Epithelial cell of proximal tubule (primary cell): ENCODE measurements around the gene SCN4A. TPM values are rescaled to one million over a fixed set of nuclear protein-coding genes. Genes with fewer than 3 reads are reported as not detected.
"Not testable (repeated sequence)": the region's sequence is repeated elsewhere in the genome, so short reads cannot be mapped to it uniquely, and the experiment has no call there.

Source experiments
- DNase-seq: peaks from one replicate; pipeline ENCODE4 v3.0.0-alpha.2; 2011; ENCODE audit warnings: low read depth
- H3K4me3 ChIP-seq: 2 replicates; pipeline ENCODE4 v1.5.1; 2011; ENCODE audit warnings: low read depth, mild to moderate bottlenecking, low read length
- CTCF ChIP-seq: conservative IDR thresholded peaks from 2 replicates; pipeline ENCODE4 v1.5.1; 2012; ENCODE audit warnings: low read depth, mild to moderate bottlenecking, low read length
- total RNA-seq: library from RNA; depleted of rRNA; stranded (reverse); fragments of >200 nt; gene quantifications from 2 replicates; pipeline ENCODE4 v1.2.3, GENCODE V29; 2015

The SCN4A gene
- total RNA-seq, 1 donor from 2014 or later, result not detected

DNA sequence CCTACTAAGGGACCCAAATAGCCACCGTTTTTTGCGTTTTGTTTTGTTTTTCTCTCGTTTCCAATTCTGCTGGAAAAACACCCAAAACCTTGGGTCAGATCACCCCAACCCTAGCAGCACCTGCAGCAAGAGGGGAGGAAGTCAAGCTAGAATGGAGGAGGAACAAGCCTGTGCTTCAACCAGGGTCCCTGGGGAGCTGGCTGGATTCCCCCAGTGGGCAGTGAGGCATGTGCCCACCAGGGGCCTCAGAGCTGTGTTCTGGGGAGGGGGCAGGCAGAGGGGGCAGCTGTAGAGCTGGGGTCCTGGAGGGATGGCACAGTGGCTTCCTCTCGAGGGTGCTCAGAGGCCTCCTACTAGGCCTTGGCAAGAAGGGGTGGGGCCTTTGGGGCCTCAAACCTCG lies 47.1 kb downstream of the SCN4A start:
- DNase-seq, result no peak
- TF ChIP-seq CTCF, result no peak
- no peak overlapping the region for H3K4me3 ChIP-seq

- DNase-seq, H3K4me3 ChIP-seq: not testable (repeated sequence)
Measured at GRCh38 chr17:63922402-63922801, 50.3 kb downstream of the SCN4A start.

DNA sequence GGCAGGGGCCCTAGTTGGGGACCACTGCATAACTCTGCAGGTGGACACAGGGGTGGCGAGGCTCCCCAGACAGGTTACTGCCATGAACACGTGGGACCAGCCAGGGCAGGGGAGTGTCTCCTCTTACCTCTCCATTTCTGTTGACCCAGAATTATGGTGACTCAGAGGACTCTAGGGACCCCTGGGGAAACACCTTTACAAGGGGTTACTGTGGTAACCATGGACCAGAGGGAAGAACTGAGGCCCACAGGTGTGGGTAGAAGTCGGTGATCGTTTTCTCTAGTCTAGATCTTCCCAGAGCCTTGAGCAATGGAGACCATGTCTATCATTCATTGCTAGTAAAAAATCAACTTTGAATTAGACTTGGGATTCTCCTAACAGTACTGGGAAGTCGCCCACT lies 51.9 kb downstream of the SCN4A start:
- not testable (repeated sequence) for H3K4me3 ChIP-seq, DNase-seq

DNA sequence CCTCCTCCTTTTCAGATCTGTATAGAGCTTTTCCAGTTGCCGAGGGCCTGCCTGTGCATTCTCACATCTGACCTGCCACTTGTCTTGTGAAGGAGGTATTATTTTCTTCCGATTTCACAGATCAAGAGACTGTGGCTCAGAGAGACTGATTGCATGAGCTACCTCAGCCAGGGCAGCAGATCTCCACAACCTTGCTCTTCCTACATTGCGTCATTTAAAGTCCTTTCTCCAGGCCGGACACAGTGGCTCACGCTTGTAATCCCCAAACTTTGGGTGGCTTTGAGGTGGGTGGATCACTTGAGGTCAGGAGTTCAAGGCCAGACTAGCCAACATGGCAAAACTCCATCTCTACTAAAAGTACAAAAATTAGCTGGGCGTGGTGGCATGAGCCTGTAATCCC lies 52.7 kb downstream of the SCN4A start:
- DNase-seq, H3K4me3 ChIP-seq: not testable (repeated sequence)

DNA sequence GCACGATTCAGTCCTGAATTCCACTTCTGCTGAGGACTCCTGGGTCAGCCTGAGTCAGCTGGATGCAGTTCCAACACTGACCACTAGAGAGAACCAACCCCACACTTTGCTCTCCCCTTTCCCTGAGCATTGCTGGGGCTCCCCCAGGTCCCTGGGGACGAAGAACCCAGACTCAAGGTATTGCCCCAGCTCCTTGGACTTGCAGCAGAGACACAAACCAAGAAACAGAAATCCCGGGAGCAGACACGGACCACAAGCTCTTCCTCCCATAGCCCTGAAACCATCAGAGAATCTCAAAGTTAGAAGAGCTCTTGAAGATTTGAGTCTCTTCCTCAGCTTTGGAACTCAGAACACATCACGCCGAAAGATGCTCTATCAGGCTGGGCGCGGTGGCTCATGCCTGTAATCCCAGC lies 53.4 kb downstream of the SCN4A start:
- DNase-seq, result no peak
- no peak overlapping the region for H3K4me3 ChIP-seq
- TF ChIP-seq CTCF, result peak; percentile 92

- not testable (repeated sequence) for DNase-seq, H3K4me3 ChIP-seq
Measured at GRCh38 chr17:63918789-63919305, 53.9 kb downstream of the SCN4A start, which contains the start of gene GH1. Gene GH1 (minus strand): TSS chr17:63918839. CDS start chr17:63918776, 63 bp downstream.

DNA sequence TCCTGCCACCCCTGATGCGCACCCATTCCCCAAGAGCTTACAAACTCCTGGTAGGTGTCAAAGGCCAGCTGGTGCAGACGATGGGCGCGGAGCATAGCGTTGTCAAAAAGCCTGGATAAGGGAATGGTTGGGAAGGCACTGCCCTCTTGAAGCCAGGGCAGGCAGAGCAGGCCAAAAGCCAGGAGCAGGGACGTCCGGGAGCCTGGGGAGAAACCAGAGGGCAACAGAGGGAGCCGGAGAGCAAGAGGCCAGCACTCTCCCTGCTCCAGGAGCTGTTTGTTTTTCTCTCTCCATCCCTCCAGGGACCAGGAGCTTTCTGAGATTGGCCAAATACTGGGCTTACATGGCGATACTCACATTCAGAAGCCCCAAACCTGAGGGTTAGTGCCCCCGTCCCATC lies 54.4 kb downstream of the SCN4A start:
- no peak overlapping the region for H3K4me3 ChIP-seq
- peak; percentile 21 for TF ChIP-seq CTCF
- no peak for DNase-seq

GRCh38 chr17:63917646-63918045 lies 55.1 kb downstream of the SCN4A start:
- no peak for TF ChIP-seq CTCF
- DNase-seq, result no peak
- no peak overlapping the region for H3K4me3 ChIP-seq

- not testable (repeated sequence) for DNase-seq, H3K4me3 ChIP-seq
Measured at GRCh38 chr17:63917206-63917605, 55.5 kb downstream of the SCN4A start.

DNA sequence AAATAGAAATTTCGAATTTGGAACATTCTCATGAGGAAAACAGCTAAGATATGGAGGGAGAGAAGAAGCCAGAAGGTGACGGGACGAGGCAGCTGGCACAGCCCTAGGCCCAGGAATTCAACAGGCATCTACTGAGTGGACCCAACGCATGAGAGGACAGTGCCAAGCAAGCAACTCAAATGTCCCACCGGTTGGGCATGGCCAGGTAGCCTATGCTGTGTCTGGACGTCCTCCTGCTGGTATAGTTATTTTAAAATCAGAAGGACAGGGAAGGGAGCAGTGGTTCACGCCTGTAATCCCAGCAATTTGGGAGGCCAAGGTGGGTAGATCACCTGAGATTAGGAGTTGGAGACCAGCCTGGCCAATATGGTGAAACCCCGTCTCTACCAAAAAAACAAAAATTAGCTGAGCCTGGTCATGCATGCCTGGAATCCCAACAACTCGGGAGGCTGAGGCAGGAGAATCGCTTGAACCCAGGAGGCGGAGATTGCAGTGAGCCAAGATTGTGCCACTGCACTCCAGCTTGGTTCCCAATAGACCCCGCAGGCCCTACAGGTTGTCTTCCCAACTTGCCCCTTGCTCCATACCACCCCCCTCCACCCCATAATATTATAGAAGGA lies 56.0 kb downstream of the SCN4A start:
- H3K4me3 ChIP-seq, result no peak overlapping the region
- no peak for DNase-seq
- TF ChIP-seq CTCF, result no peak

DNA sequence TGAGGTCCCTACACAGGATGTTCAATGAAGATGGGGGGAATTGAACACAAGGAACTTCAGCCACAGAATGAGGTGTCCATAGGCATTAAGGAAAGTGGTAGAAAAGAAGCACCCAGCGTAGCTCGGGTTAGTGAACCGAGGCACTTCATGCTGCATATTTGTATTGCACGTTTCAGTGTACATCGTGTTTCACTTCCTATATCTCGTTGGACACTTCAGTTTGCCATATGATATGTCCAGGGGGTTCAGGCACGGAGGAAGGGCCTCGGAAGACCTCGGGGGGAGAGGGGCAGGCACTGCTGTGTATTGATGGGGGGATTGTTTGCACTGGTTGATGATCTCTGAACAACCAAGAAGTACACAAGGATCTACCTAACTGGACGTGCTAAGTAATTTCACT lies 57.0 kb downstream of the SCN4A start:
- H3K4me3 ChIP-seq, DNase-seq: not testable (repeated sequence)
